GM06990 (cell line): Measurements from ENCODE around the gene KDM8.

Experiments used
- DNase-seq: peaks from one replicate; pipeline ENCODE4 v3.0.0-alpha.2; 2011; ENCODE audit not compliant: insufficient read length; ENCODE audit errors: extremely low read depth
- H3K27me3 ChIP-seq: replicated peaks from 2 replicates; pipeline ENCODE4 v1.6.0; 2011; ENCODE audit warnings: low read length; ENCODE audit not compliant: control insufficient read depth, insufficient read depth
- H3K36me3 ChIP-seq: 2 replicates; pipeline ENCODE4 v1.5.1; 2011; ENCODE audit warnings: low read length; ENCODE audit not compliant: control insufficient read depth, insufficient read depth
- H3K4me3 ChIP-seq: replicated peaks from 2 replicates; pipeline ENCODE4 v1.5.1; 2011; ENCODE audit warnings: low read depth, mild to moderate bottlenecking, control low read depth, low read length
- TF ChIP-seq, protein P1 (sequence below): IDR thresholded peaks from 2 replicates; pipeline ENCODE4 v1.5.1; 2011; ENCODE audit warnings: low read length, control low read depth, mild to moderate bottlenecking, inconsistent platforms; ENCODE audit not compliant: insufficient read depth, poor library complexity, severe bottlenecking

The KDM8 gene

GRCh38 chr16:27193300-27193990, 9.9 kb upstream of the KDM8 start:
- Histone ChIP-seq H3K36me3 (no peaks in the 10 kb centered on the region), H3K4me3 (no peak overlapping the region), H3K27me3 (no peaks in the 10 kb centered on the region)
- TF ChIP-seq, protein P1, sequence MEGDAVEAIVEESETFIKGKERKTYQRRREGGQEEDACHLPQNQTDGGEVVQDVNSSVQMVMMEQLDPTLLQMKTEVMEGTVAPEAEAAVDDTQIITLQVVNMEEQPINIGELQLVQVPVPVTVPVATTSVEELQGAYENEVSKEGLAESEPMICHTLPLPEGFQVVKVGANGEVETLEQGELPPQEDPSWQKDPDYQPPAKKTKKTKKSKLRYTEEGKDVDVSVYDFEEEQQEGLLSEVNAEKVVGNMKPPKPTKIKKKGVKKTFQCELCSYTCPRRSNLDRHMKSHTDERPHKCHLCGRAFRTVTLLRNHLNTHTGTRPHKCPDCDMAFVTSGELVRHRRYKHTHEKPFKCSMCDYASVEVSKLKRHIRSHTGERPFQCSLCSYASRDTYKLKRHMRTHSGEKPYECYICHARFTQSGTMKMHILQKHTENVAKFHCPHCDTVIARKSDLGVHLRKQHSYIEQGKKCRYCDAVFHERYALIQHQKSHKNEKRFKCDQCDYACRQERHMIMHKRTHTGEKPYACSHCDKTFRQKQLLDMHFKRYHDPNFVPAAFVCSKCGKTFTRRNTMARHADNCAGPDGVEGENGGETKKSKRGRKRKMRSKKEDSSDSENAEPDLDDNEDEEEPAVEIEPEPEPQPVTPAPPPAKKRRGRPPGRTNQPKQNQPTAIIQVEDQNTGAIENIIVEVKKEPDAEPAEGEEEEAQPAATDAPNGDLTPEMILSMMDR = no peak
- no peak for DNase-seq

GRCh38 chr16:27195076-27195741, 8.1 kb upstream of the KDM8 start:
- no peak for DNase-seq
- Histone ChIP-seq H3K36me3 (no peaks in the 10 kb centered on the region), H3K4me3 (no peak overlapping the region), H3K27me3 (no peaks in the 10 kb centered on the region)
- TF ChIP-seq, protein P1 = no peak

DNA sequence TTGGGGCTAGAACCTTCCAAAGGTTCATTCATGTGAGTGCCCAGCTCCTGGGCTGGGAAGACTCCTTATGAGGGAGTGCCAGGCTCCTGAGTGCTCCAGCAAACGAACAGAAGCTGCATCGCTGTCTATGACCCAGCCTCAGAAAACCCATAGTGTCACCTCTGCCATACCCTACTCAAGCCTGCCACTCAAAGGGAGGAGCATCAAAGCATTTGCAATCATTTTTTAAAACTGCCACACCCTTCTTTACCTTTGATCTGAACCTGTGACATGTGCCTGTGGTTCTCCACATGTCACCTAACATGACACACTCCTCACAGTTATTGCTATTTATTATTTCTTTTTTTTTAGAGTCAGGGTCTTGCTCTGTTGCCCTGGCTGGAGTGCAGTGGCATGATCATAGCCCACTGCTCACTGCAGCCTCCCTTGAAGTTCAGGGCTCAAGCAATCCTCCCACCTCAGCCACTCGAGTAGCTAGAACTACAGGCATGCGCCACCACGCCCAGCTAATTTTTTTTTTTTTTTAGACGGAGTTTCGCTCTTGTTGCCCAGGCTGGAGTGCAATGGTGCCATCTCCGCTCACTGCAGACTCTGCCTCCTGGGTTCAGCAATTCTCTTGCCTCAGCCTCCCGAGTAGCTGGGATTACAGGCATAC, 7.3 kb upstream of the KDM8 start:
- no peak overlapping the region for H3K4me3 ChIP-seq
- no peaks in the 10 kb centered on the region for H3K36me3 ChIP-seq
- no peak for DNase-seq
- H3K27me3 ChIP-seq = no peaks in the 10 kb centered on the region
- TF ChIP-seq, protein P1 = no peak

DNA sequence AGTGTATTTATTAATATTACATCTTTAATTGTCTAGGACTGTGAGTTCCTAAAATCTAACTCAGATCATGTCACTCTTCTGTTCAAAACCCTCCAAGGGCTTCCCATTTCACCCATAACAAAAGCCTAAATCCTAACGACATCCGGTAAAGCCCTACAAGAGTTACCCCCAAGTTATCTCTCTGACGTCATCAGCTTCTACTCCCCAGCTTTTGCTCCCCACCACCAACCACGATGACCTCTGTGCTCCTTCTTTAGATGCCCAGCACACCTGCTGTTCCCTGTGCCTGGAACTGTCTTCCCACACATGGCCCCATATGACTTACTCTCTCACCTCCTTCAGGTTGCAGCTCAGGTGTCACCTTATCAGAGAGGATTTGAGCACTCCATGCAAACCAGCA, 6.3 kb upstream of the KDM8 start:
- Histone ChIP-seq H3K27me3 (no peaks in the 10 kb centered on the region), H3K36me3 (no peaks in the 10 kb centered on the region), H3K4me3 (no peak overlapping the region)
- TF ChIP-seq, protein P1 = no peak
- no peak for DNase-seq

DNA sequence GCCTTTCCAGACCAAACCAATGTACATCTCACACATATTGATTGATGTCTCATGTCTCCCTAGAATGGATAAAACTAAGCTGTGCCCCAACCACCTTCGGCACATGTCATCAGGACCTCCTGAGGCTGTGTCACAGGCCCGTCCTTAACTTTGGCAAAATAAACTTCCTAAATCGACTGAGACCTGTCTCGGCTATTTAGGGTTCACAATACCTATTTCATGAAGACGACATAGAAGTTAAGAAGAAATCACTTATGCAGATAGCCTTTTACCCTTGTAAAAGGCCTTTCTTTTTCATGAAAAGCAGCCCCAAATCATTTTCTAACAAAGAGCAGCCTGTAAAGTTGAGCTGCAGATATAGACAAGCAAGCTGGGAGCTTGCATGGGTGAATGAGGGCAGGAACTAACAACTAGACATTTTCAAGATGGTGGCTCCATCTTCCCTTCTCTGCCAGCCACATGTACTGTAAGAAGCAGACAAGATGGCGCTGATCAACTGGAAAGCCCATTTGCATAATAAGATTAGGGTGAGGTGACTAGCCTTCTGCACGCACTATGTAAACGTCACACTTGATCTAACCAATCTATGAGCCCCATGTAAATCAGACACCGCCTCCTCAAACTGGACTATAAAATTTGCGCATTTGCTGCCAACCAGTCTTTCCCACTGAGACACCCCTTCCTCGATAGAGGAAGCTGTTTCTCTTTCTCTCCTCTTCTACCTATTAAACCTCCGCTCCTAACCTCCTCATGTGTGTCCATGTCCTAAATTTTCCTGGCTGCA, 4.7 kb upstream of the KDM8 start:
- TF ChIP-seq, protein P1 = no peak
- no peaks in the 10 kb centered on the region for H3K27me3 ChIP-seq
- no peak overlapping the region for H3K4me3 ChIP-seq
- no peak for DNase-seq
- H3K36me3 ChIP-seq = no peaks in the 10 kb centered on the region
